Measurements from ENCODE around the gene SPON1. TPM values are rescaled to one million over a fixed set of nuclear protein-coding genes. Genes with fewer than 3 reads are reported as not detected.

Gene SPON1
- polyA plus RNA-seq, 3 donors: 8.1 to 101 (median 28.3) TPM

DNA sequence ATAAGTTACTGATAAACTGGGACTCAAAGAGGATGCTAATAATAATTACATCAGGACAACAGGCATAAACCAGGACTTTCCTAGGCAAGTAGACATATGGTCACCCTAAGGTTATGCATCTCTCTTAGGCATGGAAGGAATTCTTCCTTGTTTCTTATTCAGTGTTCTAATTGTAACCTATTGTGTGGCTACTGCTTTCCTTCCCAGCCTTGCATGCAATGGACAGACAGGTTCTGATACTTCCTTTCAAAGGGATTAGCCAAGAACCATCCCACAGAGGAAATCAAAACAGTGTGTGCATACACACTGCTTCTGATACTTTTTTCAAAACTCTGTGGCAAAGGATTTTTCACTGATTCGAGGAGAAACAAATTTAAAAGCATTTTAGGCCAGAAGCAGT is 348.2 kb downstream of the SPON1 start:
- no peak overlapping the region for H3K27ac ChIP-seq (ENCODE audit: low read depth, low read length)
- WGBS, 3 donors: 49 to 72% (median 50%) methylated on average over 1 of the region's 1 CpG

DNA sequence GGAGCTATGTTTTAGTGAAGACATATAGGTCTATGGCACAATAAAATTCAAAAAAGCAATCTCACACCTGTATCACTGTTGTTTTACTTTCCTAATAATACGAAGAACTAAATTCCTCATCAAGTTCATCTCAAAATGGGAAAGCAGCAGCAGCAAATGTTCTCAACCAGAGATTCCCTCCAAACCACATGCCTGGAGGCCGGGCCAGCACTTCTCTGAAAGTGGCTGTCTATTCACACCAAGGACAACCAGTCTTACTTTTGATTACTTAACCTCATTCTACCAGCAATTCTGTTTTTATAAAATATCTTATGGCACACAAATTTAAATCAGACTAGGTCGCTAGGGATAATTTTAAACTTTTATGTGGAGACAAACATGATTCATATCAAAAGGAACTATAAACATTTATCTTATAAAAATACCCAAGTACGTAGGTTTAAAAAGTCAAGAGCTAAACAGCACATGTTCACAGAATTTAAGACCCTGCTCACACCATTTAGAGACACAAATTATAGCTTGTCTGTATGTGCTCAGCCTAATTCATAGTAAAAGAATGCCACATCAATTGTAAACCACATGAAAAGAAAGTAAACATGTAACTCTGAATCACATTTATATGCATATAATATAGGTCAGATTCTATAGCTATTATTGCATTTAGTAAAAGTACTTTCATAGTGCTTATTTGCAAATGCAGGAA is 350.4 kb downstream of the SPON1 start:
- 67 to 90% (median 86%) methylated on average over 4 of the region's 4 CpGs for WGBS, 3 donors
- no peak overlapping the region for H3K27ac ChIP-seq (ENCODE audit: low read depth, low read length)

GRCh38 chr11:14314127-14314526 is 351.6 kb downstream of the SPON1 start:
- WGBS, 3 donors: 78 to 89% (median 87%) methylated on average over 2 of the region's 2 CpGs
- H3K27ac ChIP-seq (ENCODE audit: low read depth, low read length): no peak overlapping the region

- 84 to 93% (median 92%) methylated on average over 2 of the region's 2 CpGs for WGBS, 3 donors
- H3K27ac ChIP-seq (ENCODE audit: low read depth, low read length): no peak overlapping the region
These were observed 352.6 kb downstream of the SPON1 start for GRCh38 chr11:14315130-14315529.
